ENCODE data around the gene CFAP47.

CFAP47 gene

GRCh38 chrX:36414056-36414455, 494.5 kb downstream of the CFAP47 start:
- no peaks in the 10 kb centered on the region for H3K27me3 ChIP-seq (ENCODE audit: control insufficient read depth, insufficient read depth, low read length)
- no peak overlapping the region for H3K9ac ChIP-seq (ENCODE audit: low read length)
- no peaks in the 10 kb centered on the region for H3K36me3 ChIP-seq (ENCODE audit: control insufficient read depth, insufficient read depth, low read length)
- no peak overlapping the region for H3K4me3 ChIP-seq (ENCODE audit: low read length)
- H3K27ac ChIP-seq (ENCODE audit: low read depth, low read length) = no peak overlapping the region
- H3K4me1 ChIP-seq (ENCODE audit: control insufficient read depth, insufficient read depth, low read length) = no peaks in the 10 kb centered on the region

DNA sequence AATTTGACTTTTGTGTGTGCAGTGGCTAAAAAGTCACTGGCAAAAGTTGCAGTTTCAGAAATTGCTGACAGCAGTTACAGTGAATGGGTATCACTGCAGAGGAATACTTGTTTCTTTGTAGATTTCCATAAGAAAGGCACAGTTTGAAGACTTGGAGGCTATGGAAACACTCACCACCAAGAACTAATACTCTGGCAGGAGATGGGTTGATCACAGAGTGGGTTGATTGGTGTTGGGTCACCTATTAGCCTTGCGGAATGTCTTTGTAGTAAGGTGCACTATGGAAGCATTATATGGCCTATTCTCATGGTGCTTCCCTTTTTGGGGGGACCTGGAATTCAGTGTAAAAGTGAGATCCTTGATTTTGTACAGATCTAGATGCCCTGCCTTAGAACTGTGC, 502.8 kb downstream of the CFAP47 start:
- no peaks in the 10 kb centered on the region for H3K27me3 ChIP-seq (ENCODE audit: control insufficient read depth, insufficient read depth, low read length)
- no peaks in the 10 kb centered on the region for H3K4me1 ChIP-seq (ENCODE audit: control insufficient read depth, insufficient read depth, low read length)
- no peak overlapping the region for H3K4me3 ChIP-seq (ENCODE audit: low read length)
- no peaks in the 10 kb centered on the region for H3K36me3 ChIP-seq (ENCODE audit: control insufficient read depth, insufficient read depth, low read length)
- no peak overlapping the region for H3K27ac ChIP-seq (ENCODE audit: low read depth, low read length)
- H3K9ac ChIP-seq (ENCODE audit: low read length) = no peak overlapping the region

DNA sequence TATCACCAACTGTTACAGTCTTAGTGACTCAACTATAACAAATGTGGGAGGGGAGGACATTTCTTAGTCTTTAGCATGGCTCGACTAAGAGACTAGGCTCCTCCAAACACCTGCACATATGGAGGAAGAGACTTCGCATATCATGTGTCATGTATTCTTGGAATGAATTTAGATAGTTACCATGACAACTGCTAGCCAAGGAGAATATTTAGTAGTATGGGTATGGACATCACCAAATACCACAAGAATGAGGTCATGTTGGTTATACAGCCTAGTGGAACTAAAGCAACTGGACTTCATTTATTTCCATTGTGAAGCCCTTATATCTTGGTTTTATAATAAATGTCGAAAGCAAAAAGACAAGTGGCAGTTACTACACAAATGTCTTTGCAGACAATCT, 512.3 kb downstream of the CFAP47 start:
- no peaks in the 10 kb centered on the region for H3K4me1 ChIP-seq (ENCODE audit: control insufficient read depth, insufficient read depth, low read length)
- H3K9ac ChIP-seq (ENCODE audit: low read length) = no peak overlapping the region
- H3K27ac ChIP-seq (ENCODE audit: low read depth, low read length) = no peak overlapping the region
- no peaks in the 10 kb centered on the region for H3K27me3 ChIP-seq (ENCODE audit: control insufficient read depth, insufficient read depth, low read length)
- H3K4me3 ChIP-seq (ENCODE audit: low read length) = no peak overlapping the region
- no peaks in the 10 kb centered on the region for H3K36me3 ChIP-seq (ENCODE audit: control insufficient read depth, insufficient read depth, low read length)

- no peak overlapping the region for H3K4me3 ChIP-seq (ENCODE audit: low read length)
- no peaks in the 10 kb centered on the region for H3K4me1 ChIP-seq (ENCODE audit: control insufficient read depth, insufficient read depth, low read length)
- H3K27me3 ChIP-seq (ENCODE audit: control insufficient read depth, insufficient read depth, low read length) = no peaks in the 10 kb centered on the region
- H3K27ac ChIP-seq (ENCODE audit: low read depth, low read length) = no peak overlapping the region
- no peaks in the 10 kb centered on the region for H3K36me3 ChIP-seq (ENCODE audit: control insufficient read depth, insufficient read depth, low read length)
- no peak overlapping the region for H3K9ac ChIP-seq (ENCODE audit: low read length)
Observed at GRCh38 chrX:36434522-36434921, 515.0 kb downstream of the CFAP47 start.
